HG02970 (cell line): Measurements from ENCODE around the gene MATK.
"Not testable (repeated sequence)": the region's sequence is repeated elsewhere in the genome, so short reads cannot be mapped to it uniquely, and the experiment has no call there.

Source experiments
- ATAC-seq: cut with Tn5 transposase; IDR thresholded peaks from one replicate; pipeline ENCODE4 v1.9.1; 2021; ENCODE audit warnings: mild to moderate bottlenecking, moderate library complexity, moderate number of reproducible peaks; ENCODE audit not compliant: unreplicated experiment, low FRiP score

MATK gene

DNA sequence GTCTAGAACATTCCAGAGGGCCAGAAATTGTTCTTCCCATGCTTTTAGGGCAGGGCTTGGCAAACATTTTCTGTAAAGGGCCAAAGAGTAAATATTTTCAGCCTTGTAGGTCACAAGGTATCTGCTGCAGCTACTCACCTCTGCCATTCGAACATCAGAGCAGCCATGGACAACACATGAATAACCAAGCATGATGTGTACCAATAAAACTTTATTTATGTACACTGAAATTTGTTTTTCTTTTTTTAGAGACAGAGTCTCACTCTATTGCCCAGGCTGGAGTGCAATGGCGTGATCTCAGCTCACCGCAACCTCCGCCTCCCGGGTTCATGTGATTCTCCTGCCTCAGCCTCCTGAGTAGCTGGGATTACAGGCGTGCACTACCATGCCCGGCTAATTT is 28.5 kb downstream of the MATK start:
- not testable (repeated sequence) for ATAC-seq

DNA sequence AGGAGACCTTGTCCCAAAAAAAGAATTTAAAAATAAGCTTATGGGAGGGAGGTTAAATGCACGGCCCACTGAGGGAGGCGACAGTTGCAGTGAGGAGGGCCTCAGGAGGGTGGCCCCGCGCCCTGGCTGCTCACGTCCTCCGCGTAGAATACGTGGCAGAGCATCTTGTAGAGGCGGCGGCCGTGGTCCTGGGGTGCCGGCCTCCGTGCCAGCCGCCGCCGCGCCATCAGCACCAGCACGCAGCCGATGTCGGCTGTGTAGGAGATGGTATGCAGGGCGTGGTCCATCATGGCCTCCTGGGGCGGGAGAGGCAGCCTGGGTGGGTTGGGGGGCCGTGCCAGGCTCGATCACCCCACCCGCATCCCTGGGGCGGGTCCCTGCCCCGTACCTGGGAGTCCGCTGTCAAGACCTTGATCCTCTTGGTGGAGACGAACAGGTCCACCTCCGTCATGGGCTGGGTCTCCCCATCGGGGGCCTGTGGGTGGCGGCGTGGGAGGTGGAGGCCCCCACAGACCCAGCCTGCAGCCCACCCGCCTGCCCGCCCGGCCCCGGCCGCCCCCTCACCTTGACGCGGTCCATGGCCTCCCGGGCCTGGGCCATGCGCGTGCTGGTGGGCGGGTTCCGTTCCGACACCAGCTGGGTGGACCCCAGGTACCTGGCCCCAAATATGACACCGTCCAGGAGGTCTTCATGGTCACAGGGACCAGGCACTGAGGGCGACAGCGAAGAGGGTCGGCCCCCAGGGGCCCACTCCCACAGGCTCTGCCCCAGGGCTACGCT is 32.4 kb downstream of the MATK start:
- no peak for ATAC-seq

DNA sequence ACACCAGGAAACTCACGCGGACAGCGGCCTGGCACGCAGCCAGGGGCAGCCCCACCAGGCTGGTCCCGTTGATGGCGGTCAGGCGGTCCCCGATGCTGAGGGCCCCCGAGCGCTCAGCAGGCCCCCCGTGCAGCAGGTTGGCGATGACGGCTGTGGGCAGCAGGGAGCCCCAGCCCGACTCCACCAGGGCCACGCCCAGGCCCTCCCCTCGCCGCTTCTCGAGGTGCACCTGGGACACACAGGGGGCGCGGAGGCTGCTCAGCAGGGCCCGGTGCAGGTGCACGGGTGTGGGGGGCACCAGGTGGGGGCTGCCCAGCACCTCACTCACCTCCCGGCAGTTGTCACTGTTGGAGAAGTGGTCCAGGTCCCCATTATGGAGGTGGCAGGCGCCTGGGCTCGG is 33.7 kb downstream of the MATK start:
- ATAC-seq = no peak

- no peak for ATAC-seq
Measured at GRCh38 chr19:3751236-3751635, 34.9 kb downstream of the MATK start.

GRCh38 chr19:3750211-3750610 is 36.0 kb downstream of the MATK start:
- ATAC-seq = no peak

- no peak for ATAC-seq
Measured at GRCh38 chr19:3748965-3749364, 37.2 kb downstream of the MATK start.

GRCh38 chr19:3746371-3747056 is 39.7 kb downstream of the MATK start:
- ATAC-seq = no peak

GRCh38 chr19:3745363-3746045 is 40.7 kb downstream of the MATK start:
- ATAC-seq = no peak

DNA sequence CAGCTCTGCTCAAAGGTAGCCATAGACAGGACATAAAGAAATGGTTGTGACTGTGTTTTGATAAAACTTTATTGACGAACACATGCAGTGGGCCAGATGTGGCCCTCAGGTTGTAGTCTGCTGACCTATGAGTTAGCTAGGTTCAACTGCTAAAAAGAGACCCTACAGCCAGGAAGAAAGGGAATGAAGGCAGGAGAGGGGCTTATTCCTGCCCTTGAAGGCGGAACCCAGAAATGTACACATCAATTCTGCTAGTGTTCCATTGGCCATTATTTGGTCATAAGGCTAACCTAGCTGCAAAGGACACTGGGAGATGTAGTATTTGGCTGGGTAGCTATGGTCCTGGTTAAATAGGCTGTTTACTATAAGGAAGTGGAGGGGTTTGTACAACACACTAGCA is 42.7 kb downstream of the MATK start:
- no peak for ATAC-seq

- ATAC-seq = no peak
Measured at GRCh38 chr19:3740431-3740830, 45.8 kb downstream of the MATK start.

DNA sequence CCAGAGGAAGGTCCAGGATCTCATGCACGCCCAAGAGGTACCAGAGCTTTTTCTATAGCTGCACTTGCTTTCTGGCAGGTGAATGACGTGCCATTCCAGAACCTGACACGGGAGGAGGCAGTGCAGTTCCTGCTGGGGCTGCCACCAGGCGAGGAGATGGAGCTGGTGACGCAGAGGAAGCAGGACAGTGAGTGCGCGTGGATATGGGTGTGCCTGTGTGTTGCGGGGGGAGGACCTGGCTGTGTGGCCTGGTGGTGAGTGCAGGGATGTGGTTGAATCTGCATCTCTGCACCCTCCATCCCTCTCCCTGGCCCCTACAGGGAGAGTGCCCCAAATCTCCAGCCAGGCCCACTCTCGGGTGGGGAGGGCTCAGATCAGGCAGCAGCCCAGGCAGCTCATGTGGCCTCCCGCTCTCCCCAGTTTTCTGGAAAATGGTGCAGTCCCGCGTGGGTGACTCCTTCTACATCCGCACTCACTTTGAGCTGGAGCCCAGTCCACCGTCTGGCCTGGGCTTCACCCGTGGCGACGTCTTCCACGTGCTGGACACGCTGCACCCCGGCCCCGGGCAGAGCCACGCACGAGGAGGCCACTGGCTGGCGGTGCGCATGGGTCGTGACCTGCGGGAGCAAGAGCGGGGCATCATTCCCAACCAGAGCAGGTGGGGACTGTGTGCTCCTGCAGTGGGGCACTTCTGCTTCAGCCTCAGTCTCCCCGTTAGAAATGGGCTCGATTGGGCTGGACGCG is 47.5 kb downstream of the MATK start:
- ATAC-seq = no peak

DNA sequence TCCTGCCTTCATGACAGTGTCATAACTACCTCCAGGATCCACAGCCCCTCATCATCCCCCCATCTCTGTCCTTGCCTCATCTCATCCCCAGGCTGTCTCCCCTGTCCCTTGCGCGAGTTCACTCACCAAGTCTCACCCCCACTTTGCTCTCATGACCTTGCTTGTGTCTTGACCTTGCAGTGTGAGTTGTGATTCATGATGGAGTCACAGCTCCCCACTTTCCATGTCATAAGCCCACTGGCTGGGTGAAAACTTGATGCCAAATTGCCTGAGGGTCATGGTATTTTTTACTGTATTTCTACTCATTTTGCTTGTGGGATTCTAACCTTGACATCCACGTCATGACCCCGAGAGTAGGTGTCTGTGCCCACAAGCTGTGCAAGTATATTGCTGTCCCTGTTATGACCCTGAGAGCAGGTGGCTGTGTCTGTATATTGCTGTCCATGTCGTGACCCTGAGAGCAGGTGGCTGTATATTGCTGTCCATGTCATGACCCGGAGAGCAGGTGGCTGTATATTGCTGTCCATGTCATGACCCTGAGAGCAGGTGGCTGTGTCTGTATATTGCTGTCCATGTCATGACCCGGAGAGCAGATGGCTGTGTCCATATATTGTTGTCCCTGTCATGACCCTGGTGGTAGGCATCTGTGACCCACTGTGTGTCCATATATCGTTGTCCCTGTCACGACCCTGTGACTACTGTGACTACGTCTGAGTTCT is 48.5 kb downstream of the MATK start:
- no peak for ATAC-seq

- ATAC-seq = no peak
Measured at GRCh38 chr19:3736106-3736724, 50.0 kb downstream of the MATK start.

DNA sequence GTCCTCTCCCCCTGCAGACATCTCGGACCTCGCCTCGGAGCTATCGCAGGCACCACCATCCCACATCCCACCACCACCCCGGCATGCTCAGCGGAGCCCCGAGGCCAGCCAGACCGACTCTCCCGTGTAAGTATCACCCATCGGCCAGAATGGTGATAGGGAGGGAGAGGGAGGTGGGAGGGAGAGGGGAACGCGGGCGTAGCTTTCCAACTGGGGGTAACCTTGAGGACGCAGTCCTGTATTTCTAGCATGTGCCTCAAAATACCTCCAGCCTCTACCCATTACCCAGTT is 51.9 kb downstream of the MATK start:
- no peak for ATAC-seq

GRCh38 chr19:3733549-3734309 is 52.5 kb downstream of the MATK start:
- ATAC-seq = no peak

GRCh38 chr19:3732108-3732507 is 54.1 kb downstream of the MATK start:
- ATAC-seq = no peak

DNA sequence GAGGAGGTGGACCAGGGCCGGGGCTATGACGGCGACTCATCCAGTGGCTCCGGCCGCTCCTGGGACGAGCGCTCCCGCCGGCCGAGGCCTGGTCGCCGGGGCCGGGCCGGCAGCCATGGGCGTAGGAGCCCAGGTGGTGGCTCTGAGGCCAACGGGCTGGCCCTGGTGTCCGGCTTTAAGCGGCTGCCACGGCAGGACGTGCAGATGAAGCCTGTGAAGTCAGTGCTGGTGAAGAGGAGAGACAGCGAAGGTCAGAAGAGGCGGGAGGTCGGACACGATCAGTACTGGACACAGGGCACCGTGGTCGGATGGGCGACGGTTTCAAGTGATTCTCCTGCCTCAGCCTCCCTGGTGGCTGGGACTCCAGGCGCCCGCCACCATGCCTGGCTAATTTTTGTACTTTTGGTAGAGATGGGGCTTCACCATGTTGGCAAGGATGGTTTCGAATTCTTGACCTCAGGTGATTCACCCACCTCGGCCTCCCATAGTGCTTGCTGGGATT is 55.7 kb downstream of the MATK start:
- no peak for ATAC-seq
